ENCODE data around the gene OR2AG2.
"Not testable (repeated sequence)": the region's sequence is repeated elsewhere in the genome, so short reads cannot be mapped to it uniquely, and the experiment has no call there.

OR2AG2 gene

GRCh38 chr11:6771926-6772893 lies at the start of gene OR2AG2:
Gene OR2AG2, minus strand, starts transcription at chr11:6771976. Its CDS starts 3,019 bp downstream, at chr11:6768957.
- no peak for TF ChIP-seq CTCF (IDR thresholded peaks at IDR 0.05; ENCODE audit: low read depth, low read length)
- no peak within 1 kb of the TSS for H3K4me3 ChIP-seq (replicated peaks in 1 of 2; ENCODE audit: low read depth in 2 of 2, low read length in 2 of 2)
- DNase-seq (ENCODE audit: low read depth in 2 of 2) = no peak

- TF ChIP-seq CTCF (IDR thresholded peaks at IDR 0.05; ENCODE audit: low read depth, low read length) = no peak
- H3K4me3 ChIP-seq (replicated peaks in 1 of 2; ENCODE audit: low read depth in 2 of 2, low read length in 2 of 2) = no peak overlapping the region
- no peak for DNase-seq (ENCODE audit: low read depth in 2 of 2)
These were observed 47.2 kb upstream of the OR2AG2 start for GRCh38 chr11:6818967-6819366.

GRCh38 chr11:6817694-6818093 lies 45.9 kb upstream of the OR2AG2 start:
- DNase-seq (ENCODE audit: low read depth in 2 of 2) = no peak
- no peak overlapping the region for H3K4me3 ChIP-seq (replicated peaks in 1 of 2; ENCODE audit: low read depth in 2 of 2, low read length in 2 of 2)
- TF ChIP-seq CTCF (IDR thresholded peaks at IDR 0.05; ENCODE audit: low read depth, low read length) = no peak

- DNase-seq (ENCODE audit: low read depth in 2 of 2) = no peak
- H3K4me3 ChIP-seq (replicated peaks in 1 of 2; ENCODE audit: low read depth in 2 of 2, low read length in 2 of 2) = no peak overlapping the region
- TF ChIP-seq CTCF (IDR thresholded peaks at IDR 0.05; ENCODE audit: low read depth, low read length) = no peak
These were observed 41.9 kb upstream of the OR2AG2 start for GRCh38 chr11:6813656-6814055.

- no peak overlapping the region for H3K4me3 ChIP-seq (replicated peaks in 1 of 2; ENCODE audit: low read depth in 2 of 2, low read length in 2 of 2)
- TF ChIP-seq CTCF (IDR thresholded peaks at IDR 0.05; ENCODE audit: low read depth, low read length) = peak; percentile 94
- DNase-seq (ENCODE audit: low read depth in 2 of 2) = peak; percentile 50 to 61
These were observed 40.7 kb upstream of the OR2AG2 start for GRCh38 chr11:6812390-6813005.

GRCh38 chr11:6801075-6801474 lies 29.3 kb upstream of the OR2AG2 start:
- DNase-seq (ENCODE audit: low read depth in 2 of 2); H3K4me3 ChIP-seq (replicated peaks in 1 of 2; ENCODE audit: low read depth in 2 of 2, low read length in 2 of 2): not testable (repeated sequence)

- no peak within 1 kb of the TSS for H3K4me3 ChIP-seq (replicated peaks in 1 of 2; ENCODE audit: low read depth in 2 of 2, low read length in 2 of 2)
- TF ChIP-seq CTCF (IDR thresholded peaks at IDR 0.05; ENCODE audit: low read depth, low read length) = no peak
- peak in 1 of 2 donors; percentile 33 for DNase-seq (ENCODE audit: low read depth in 2 of 2)
These were observed 27.6 kb upstream of the OR2AG2 start, which contains the start of gene OR6A2 for GRCh38 chr11:6799402-6799801. Gene OR6A2, minus strand, starts transcription at chr11:6799689. Its CDS starts 3,981 bp downstream, at chr11:6795708.

Data from cardiac fibroblast (primary cell).